HEK293 (cell line): ENCODE measurements around the gene GMDS.

Experiments used
- CTCF ChIA-PET: fragments of 350-600 bp; formaldehyde crosslinking; extraction: SDS; loops from one replicate; lab custom pipeline; 2021; ENCODE audit warnings: antibody characterized with exemption; lab: Yijun Ruan, JAX
- POLR2A ChIA-PET: fragments of 300-600 bp; formaldehyde crosslinking; extraction: SDS; loops from one replicate; lab custom pipeline; 2020; ENCODE audit warnings: antibody characterized with exemption, inconsistent platforms; lab: Yijun Ruan, JAX
- H3K27ac ChIP-seq: fragments of 200-500 bp; sonication (Bioruptor generic); 2 replicates; pipeline ENCODE4 v1.5.1; 2014; ENCODE audit warnings: low read depth, low read length, control low read depth, inconsistent platforms; ENCODE audit errors: extremely low read depth
- H3K36me3 ChIP-seq, 2 experiments: fragments of 200-500 bp in 1 of 2; sonication (Bioruptor generic) in 1 of 2; 1 replicate in 1 of 2; 2 replicates in 1 of 2; pipeline ENCODE4 v1.5.1; 2014 to 2017; ENCODE audit warnings: inconsistent platforms in 2 of 2, low read length in 2 of 2; ENCODE audit not compliant: control insufficient read depth in 2 of 2, insufficient read depth in 1 of 2
- H3K4me1 ChIP-seq: fragments of 200-500 bp; sonication (Bioruptor generic); 2 replicates; pipeline ENCODE4 v1.5.1; 2014; ENCODE audit warnings: mild to moderate bottlenecking, low read length, inconsistent platforms; ENCODE audit not compliant: control insufficient read depth, insufficient read depth
- H3K4me3 ChIP-seq: 2 replicates; pipeline ENCODE4 v1.5.1; 2011; ENCODE audit warnings: low read depth, mild to moderate bottlenecking, control low read depth, low read length, moderate library complexity
- H3K9me3 ChIP-seq: fragments of 200-500 bp; sonication (Bioruptor generic); 2 replicates; pipeline ENCODE4 v1.5.1; 2014; ENCODE audit warnings: low read depth, low read length, inconsistent platforms; ENCODE audit not compliant: control insufficient read depth, insufficient read depth
- GLI4 ChIP-seq: fragments of 450-650 bp; formaldehyde crosslinking; IDR thresholded peaks from 2 replicates; pipeline ENCODE4 v1.5.1; 2016; ENCODE audit warnings: missing biosample characterization, missing genetic modification characterization
- IKZF3 ChIP-seq: fragments of 450-650 bp; IDR thresholded peaks from 2 replicates; pipeline ENCODE4 v1.5.0; 2018; ENCODE audit warnings: missing biosample characterization, mild to moderate bottlenecking, missing genetic modification characterization, moderate library complexity
- KLF8 ChIP-seq: fragments of 450-650 bp; formaldehyde crosslinking; IDR thresholded peaks from 2 replicates; pipeline ENCODE4 v1.5.1; 2016; ENCODE audit warnings: missing biosample characterization, missing genetic modification characterization
- WT1 ChIP-seq: fragments of 450-650 bp; formaldehyde crosslinking; IDR thresholded peaks from 2 replicates; pipeline ENCODE4 v1.5.1; 2016; ENCODE audit warnings: missing biosample characterization, missing genetic modification characterization
- YY1 ChIP-seq: fragments of 450-650 bp; formaldehyde crosslinking; IDR thresholded peaks from 2 replicates; pipeline ENCODE4 v1.5.1; 2018; ENCODE audit warnings: missing biosample characterization, missing genetic modification characterization
- ZBTB17 ChIP-seq: fragments of 450-650 bp; formaldehyde crosslinking; IDR thresholded peaks from 2 replicates; pipeline ENCODE4 v1.5.1; 2016; ENCODE audit warnings: missing biosample characterization, missing genetic modification characterization
- ZBTB7A ChIP-seq: fragments of 450-650 bp; formaldehyde crosslinking; IDR thresholded peaks from 2 replicates; pipeline ENCODE4 v1.5.1; 2016; ENCODE audit warnings: low read depth, missing biosample characterization, missing genetic modification characterization
- ZNF175 ChIP-seq: fragments of 450-650 bp; formaldehyde crosslinking; IDR thresholded peaks from 2 replicates; pipeline ENCODE4 v1.5.1; 2016; ENCODE audit warnings: missing biosample characterization, missing genetic modification characterization
- ZNF184 ChIP-seq: fragments of 450-650 bp; IDR thresholded peaks from 2 replicates; pipeline ENCODE4 v1.5.1; 2018; ENCODE audit warnings: missing biosample characterization, mild to moderate bottlenecking, missing genetic modification characterization
- ZNF2 ChIP-seq: fragments of 450-650 bp; formaldehyde crosslinking; IDR thresholded peaks from 2 replicates; pipeline ENCODE4 v1.5.1; 2016; ENCODE audit warnings: missing biosample characterization, missing genetic modification characterization
- ZNF274 ChIP-seq, 2 experiments: fragments of 200-500 bp in 1 of 2; fragments of 450-650 bp in 1 of 2; sonication (Bioruptor generic) in 1 of 2; formaldehyde crosslinking in 1 of 2; IDR thresholded peaks; 2 replicates each; pipeline versions ENCODE4 v1.5.1 to v1.6.1; 2014 to 2016; ENCODE audit warnings: borderline replicate concordance in 1 of 2, inconsistent platforms in 1 of 2, low read length in 1 of 2, missing biosample characterization in 1 of 2, missing genetic modification characterization in 1 of 2
- ZNF324 ChIP-seq: fragments of 450-650 bp; formaldehyde crosslinking; IDR thresholded peaks from 2 replicates; pipeline ENCODE4 v1.5.1; 2016; ENCODE audit warnings: missing biosample characterization, missing genetic modification characterization
- ZNF366 ChIP-seq: fragments of 450-650 bp; formaldehyde crosslinking; conservative IDR thresholded peaks from 2 replicates; pipeline ENCODE4 v1.5.1; 2016; ENCODE audit warnings: missing biosample characterization, missing genetic modification characterization
- ZNF391 ChIP-seq: fragments of 450-650 bp; formaldehyde crosslinking; IDR thresholded peaks from 2 replicates; pipeline ENCODE4 v1.5.1; 2016; ENCODE audit warnings: low read depth, missing biosample characterization, missing genetic modification characterization, borderline replicate concordance
- ZNF501 ChIP-seq: fragments of 450-650 bp; formaldehyde crosslinking; IDR thresholded peaks from 2 replicates; pipeline ENCODE4 v1.5.1; 2016; ENCODE audit warnings: missing biosample characterization, missing genetic modification characterization
- ZNF549 ChIP-seq: fragments of 450-650 bp; IDR thresholded peaks from 2 replicates; pipeline ENCODE4 v1.5.1; 2018; ENCODE audit warnings: missing biosample characterization, missing genetic modification characterization, mild to moderate bottlenecking, inconsistent platforms, moderate library complexity
- ZNF558 ChIP-seq: fragments of 450-650 bp; formaldehyde crosslinking; IDR thresholded peaks from 2 replicates; pipeline ENCODE4 v1.5.1; 2016; ENCODE audit warnings: missing biosample characterization, missing genetic modification characterization
- ZNF560 ChIP-seq: fragments of 450-650 bp; formaldehyde crosslinking; IDR thresholded peaks from 2 replicates; pipeline ENCODE4 v1.5.1; 2017; ENCODE audit warnings: missing biosample characterization, missing genetic modification characterization, borderline replicate concordance
- ZNF621 ChIP-seq: fragments of 450-650 bp; formaldehyde crosslinking; IDR thresholded peaks from 2 replicates; pipeline ENCODE4 v1.5.1; 2017; ENCODE audit warnings: missing biosample characterization, missing genetic modification characterization
- ZNF658 ChIP-seq: fragments of 450-650 bp; formaldehyde crosslinking; IDR thresholded peaks from 2 replicates; pipeline ENCODE4; 2016; ENCODE audit warnings: missing biosample characterization, missing genetic modification characterization
- ZNF777 ChIP-seq: fragments of 450-650 bp; formaldehyde crosslinking; IDR thresholded peaks from 2 replicates; pipeline ENCODE4 v1.5.1; 2017; ENCODE audit warnings: missing biosample characterization, missing genetic modification characterization, borderline replicate concordance
- ZNF785 ChIP-seq: fragments of 450-650 bp; formaldehyde crosslinking; IDR thresholded peaks from 2 replicates; pipeline ENCODE4 v1.5.1; 2016; ENCODE audit warnings: missing biosample characterization, missing genetic modification characterization
- ZNF830 ChIP-seq: fragments of 450-650 bp; IDR thresholded peaks from 2 replicates; pipeline ENCODE4 v1.5.0; 2018; ENCODE audit warnings: missing biosample characterization, missing genetic modification characterization, low read depth, mild to moderate bottlenecking, moderate library complexity
- ZSCAN23 ChIP-seq: fragments of 450-650 bp; formaldehyde crosslinking; IDR thresholded peaks from 2 replicates; pipeline ENCODE4 v1.5.1; 2016; ENCODE audit warnings: missing biosample characterization, missing genetic modification characterization
- TF ChIP-seq, protein P1 (sequence below): fragments of 450-650 bp; formaldehyde crosslinking; IDR thresholded peaks from 2 replicates; pipeline ENCODE4 v1.5.1; 2016; ENCODE audit warnings: missing biosample characterization, missing genetic modification characterization
- TF ChIP-seq, protein P2 (sequence below): fragments of 450-650 bp; formaldehyde crosslinking; IDR thresholded peaks from 2 replicates; pipeline ENCODE4 v1.5.1; 2016; ENCODE audit warnings: missing biosample characterization, missing genetic modification characterization

GMDS gene

DNA sequence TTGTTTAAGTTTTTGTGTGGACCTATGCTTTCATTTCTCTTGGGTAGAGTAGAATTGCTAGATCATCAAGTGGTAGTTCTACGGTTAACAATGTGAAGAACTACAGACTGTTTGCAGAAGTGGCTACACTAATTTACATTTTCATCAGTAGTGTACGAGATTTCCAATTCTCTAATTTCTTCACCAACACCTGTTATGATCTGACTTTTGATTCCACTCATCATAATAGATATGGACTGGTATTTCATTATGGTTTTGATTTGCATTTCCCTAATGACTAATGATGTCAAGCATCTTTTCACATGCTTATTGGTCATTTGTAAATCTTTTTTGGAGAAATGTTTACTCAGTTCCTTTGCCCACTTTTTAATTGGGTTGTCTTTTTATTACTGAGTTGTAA, 244.4 kb downstream of the GMDS start:
- H3K4me3 ChIP-seq: no peak overlapping the region
- POLR2A ChIA-PET: no interaction called here

DNA sequence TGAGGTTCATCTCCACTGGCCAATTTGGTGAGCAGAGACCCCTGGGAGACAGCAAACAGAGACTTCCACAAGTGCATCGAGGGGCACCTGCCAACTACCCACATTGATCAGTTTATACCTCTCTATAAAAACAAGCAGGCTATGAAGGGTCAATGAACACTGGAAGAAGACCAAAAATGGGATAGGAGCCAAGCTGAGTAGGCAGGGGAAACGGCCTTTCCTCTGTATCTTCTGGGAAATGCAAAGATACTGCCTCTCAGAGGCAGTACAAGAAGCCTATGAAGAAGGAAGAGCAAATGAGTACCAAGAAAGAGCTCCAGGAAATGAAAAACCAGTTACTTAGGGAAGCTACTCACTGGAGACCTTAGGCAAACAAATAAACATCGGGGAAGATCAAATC, 247.7 kb downstream of the GMDS start:
- no peak for TF ChIP-seq ZNF391
- no peak for TF ChIP-seq ZSCAN23 (tag by site-specific recombination)
- TF ChIP-seq ZNF560 (tag by site-specific recombination): no peak
- TF ChIP-seq ZNF621 (tag by site-specific recombination): no peak
- no peak for TF ChIP-seq ZNF777
- TF ChIP-seq ZNF324: no peak
- no peaks in the 10 kb centered on the region for H3K4me1 ChIP-seq
- no peaks in the 10 kb centered on the region for H3K9me3 ChIP-seq
- no peak overlapping the region for H3K4me3 ChIP-seq
- ChIA-PET CTCF (no interaction called here), POLR2A (interaction anchor here (0.7 kb wide), 1 partner anchor 1346 kb away, joined by 3 read pairs; no protein-coding TSS in a partner anchor)
- H3K27ac ChIP-seq: no peak overlapping the region
- H3K36me3 ChIP-seq: no peaks in the 10 kb centered on the region

More for the DNA sequence above, 244.4 kb downstream of the GMDS start:
- peak; percentile 93 for TF ChIP-seq ZNF184
- TF ChIP-seq YY1: no peak
- TF ChIP-seq IKZF3 (tag by site-specific recombination): no peak
- TF ChIP-seq ZNF658 (tag by site-specific recombination): no peak
- Histone ChIP-seq H3K9me3 (no peaks in the 10 kb centered on the region), H3K4me1 (peaks cover 5% of the 10 kb centered on the region; the same call in 1 of the 2 replicates), H3K36me3 (no peaks in the 10 kb centered on the region), H3K27ac (no peak overlapping the region)
- CTCF ChIA-PET: no interaction called here

DNA sequence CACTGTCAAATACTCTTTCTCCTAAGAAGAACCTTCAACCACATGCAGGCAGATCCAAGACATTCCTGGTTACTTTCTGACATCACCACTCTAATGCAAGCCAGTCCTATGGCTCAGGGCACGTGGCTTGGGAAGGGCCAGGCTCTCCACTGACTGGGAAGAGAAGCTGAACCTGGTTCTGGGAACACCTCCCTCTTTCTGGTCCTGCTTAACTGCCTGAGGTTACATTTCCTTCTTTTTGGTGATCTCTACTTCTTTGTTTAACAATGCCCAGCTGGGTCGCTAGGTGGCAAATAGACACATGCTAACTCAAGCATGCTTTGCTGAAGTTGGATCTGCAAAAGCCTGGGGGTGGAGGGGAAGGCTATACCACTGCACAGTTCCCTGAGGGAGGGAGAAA, 249.8 kb downstream of the GMDS start:
- ChIA-PET CTCF (interaction anchor here (0.6 to 0.7 kb wide), 3 partner anchors 64 to 620 kb away, joined by 3 to 4 read pairs (median 3); no protein-coding TSS in a partner anchor), POLR2A (no interaction called here)
- TF ChIP-seq, protein P1, sequence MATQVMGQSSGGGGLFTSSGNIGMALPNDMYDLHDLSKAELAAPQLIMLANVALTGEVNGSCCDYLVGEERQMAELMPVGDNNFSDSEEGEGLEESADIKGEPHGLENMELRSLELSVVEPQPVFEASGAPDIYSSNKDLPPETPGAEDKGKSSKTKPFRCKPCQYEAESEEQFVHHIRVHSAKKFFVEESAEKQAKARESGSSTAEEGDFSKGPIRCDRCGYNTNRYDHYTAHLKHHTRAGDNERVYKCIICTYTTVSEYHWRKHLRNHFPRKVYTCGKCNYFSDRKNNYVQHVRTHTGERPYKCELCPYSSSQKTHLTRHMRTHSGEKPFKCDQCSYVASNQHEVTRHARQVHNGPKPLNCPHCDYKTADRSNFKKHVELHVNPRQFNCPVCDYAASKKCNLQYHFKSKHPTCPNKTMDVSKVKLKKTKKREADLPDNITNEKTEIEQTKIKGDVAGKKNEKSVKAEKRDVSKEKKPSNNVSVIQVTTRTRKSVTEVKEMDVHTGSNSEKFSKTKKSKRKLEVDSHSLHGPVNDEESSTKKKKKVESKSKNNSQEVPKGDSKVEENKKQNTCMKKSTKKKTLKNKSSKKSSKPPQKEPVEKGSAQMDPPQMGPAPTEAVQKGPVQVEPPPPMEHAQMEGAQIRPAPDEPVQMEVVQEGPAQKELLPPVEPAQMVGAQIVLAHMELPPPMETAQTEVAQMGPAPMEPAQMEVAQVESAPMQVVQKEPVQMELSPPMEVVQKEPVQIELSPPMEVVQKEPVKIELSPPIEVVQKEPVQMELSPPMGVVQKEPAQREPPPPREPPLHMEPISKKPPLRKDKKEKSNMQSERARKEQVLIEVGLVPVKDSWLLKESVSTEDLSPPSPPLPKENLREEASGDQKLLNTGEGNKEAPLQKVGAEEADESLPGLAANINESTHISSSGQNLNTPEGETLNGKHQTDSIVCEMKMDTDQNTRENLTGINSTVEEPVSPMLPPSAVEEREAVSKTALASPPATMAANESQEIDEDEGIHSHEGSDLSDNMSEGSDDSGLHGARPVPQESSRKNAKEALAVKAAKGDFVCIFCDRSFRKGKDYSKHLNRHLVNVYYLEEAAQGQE (tag by site-specific recombination): no peak
- no peak for TF ChIP-seq GLI4
- TF ChIP-seq ZNF274 (IDR thresholded peaks at IDR 0.05; ENCODE audit: low read length): no peak
- no peak for TF ChIP-seq ZNF274 (tag by site-specific recombination; IDR thresholded peaks at IDR 0.05; ENCODE audit: borderline replicate concordance)
- no peak for TF ChIP-seq ZNF558 (tag by site-specific recombination)
- TF ChIP-seq ZNF830 (tag by site-specific recombination): no peak
- TF ChIP-seq WT1 (tag by site-specific recombination): no peak
- no peak for TF ChIP-seq ZBTB17 (tag by site-specific recombination)
- TF ChIP-seq ZNF785: no peak
- TF ChIP-seq ZNF2 (tag by site-specific recombination): no peak
- no peak for TF ChIP-seq KLF8 (tag by site-specific recombination)
- TF ChIP-seq ZNF175 (tag by site-specific recombination): no peak
- TF ChIP-seq, protein P2, sequence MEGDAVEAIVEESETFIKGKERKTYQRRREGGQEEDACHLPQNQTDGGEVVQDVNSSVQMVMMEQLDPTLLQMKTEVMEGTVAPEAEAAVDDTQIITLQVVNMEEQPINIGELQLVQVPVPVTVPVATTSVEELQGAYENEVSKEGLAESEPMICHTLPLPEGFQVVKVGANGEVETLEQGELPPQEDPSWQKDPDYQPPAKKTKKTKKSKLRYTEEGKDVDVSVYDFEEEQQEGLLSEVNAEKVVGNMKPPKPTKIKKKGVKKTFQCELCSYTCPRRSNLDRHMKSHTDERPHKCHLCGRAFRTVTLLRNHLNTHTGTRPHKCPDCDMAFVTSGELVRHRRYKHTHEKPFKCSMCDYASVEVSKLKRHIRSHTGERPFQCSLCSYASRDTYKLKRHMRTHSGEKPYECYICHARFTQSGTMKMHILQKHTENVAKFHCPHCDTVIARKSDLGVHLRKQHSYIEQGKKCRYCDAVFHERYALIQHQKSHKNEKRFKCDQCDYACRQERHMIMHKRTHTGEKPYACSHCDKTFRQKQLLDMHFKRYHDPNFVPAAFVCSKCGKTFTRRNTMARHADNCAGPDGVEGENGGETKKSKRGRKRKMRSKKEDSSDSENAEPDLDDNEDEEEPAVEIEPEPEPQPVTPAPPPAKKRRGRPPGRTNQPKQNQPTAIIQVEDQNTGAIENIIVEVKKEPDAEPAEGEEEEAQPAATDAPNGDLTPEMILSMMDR: no peak
- no peak for TF ChIP-seq ZBTB7A (tag by site-specific recombination)
- TF ChIP-seq ZNF366 (tag by site-specific recombination): no peak
- TF ChIP-seq ZNF501 (tag by site-specific recombination): no peak
- no peak for TF ChIP-seq ZNF549 (tag by site-specific recombination)

More for the DNA sequence above, 249.8 kb downstream of the GMDS start:
- Histone ChIP-seq H3K27ac (no peak overlapping the region), H3K9me3 (no peaks in the 10 kb centered on the region), H3K4me1 (no peaks in the 10 kb centered on the region), H3K4me3 (no peak overlapping the region), H3K36me3 (no peaks in the 10 kb centered on the region)
